Erythroblast (primary cell): Measurements from ENCODE around the gene PAM.

Source experiments
- GATA1 ChIP-seq: IDR thresholded peaks from 2 replicates; pipeline ENCODE4 v1.6.1; 2011; ENCODE audit warnings: low read depth, mild to moderate bottlenecking, control low read depth, low read length, moderate library complexity
- POLR2A ChIP-seq: IDR thresholded peaks from 2 replicates; pipeline ENCODE4 v1.6.1; 2011; ENCODE audit warnings: mild to moderate bottlenecking, low read length

DNA sequence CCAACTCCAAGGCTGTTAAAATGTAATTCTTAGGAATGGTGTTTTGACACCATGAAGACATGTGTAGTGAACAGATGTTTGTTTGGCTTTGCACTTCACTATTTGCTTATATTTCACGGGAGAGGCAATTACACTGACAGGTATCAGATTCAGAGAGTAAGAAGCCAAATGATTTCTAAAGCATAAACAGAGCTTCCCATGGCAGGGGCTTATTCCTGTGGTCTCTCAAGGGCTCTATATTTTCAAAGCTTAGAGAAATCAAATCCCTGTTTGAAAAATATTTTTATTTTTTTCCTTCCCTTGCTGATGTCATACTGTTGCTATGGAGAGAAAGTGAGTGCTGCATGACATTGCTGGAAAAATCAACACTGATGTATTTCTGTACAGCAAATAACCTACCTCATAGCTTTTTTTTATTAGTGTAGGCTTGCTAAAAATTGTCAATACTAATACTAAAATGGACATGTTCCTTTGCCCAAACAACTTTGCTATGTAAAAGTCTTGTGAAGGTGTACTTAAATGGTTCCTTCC is 203.4 kb downstream of the PAM start:
- TF ChIP-seq POLR2A: no peak
- no peak for TF ChIP-seq GATA1
